Activated naive CD4-positive, alpha-beta T cell treated with anti-CD3 and anti-CD28 coated beads, Interleukin-2, amount 10 ng/mL, durations not matched to agents 7 days and 5 days (primary cell): ENCODE data around the gene PHIP.

Experiments used
- CTCF ChIA-PET: fragments of 350-600 bp; sonication (Branson Sonifier 250); formaldehyde crosslinking; loops from one replicate; lab custom pipeline; 2021; ENCODE audit warnings: antibody characterized with exemption; lab: Charles Lee
- DNase-seq: peaks from one replicate; pipeline ENCODE4 v3.0.0-alpha.2; 2020
- H3K27ac Mint-ChIP-seq: one replicate; pipeline ENCODE4 v1.8.0; 2021; ENCODE audit warnings: mild to moderate bottlenecking, moderate library complexity, mixed read lengths
- H3K27me3 Mint-ChIP-seq: one replicate; pipeline ENCODE4 v1.8.0; 2021; ENCODE audit warnings: mild to moderate bottlenecking, mixed read lengths
- H3K36me3 Mint-ChIP-seq: one replicate; pipeline ENCODE4 v1.8.0; 2021; ENCODE audit warnings: mixed read lengths
- H3K4me1 Mint-ChIP-seq: one replicate; pipeline ENCODE4 v1.8.0; 2021; ENCODE audit warnings: mixed read lengths
- H3K4me3 Mint-ChIP-seq: one replicate; pipeline ENCODE4 v1.8.0; 2021; ENCODE audit warnings: mild to moderate bottlenecking, moderate library complexity, mixed read lengths
- H3K9me3 Mint-ChIP-seq: one replicate; pipeline ENCODE4 v1.8.0; 2021; ENCODE audit warnings: mixed read lengths

The PHIP gene

GRCh38 chr6:79048611-79049010, 29.4 kb downstream of the PHIP start:
- DNase-seq = peak; percentile 20
- CTCF ChIA-PET = interaction anchor here (0.9 kb wide), 1 partner anchor 22 kb away, joined by 3 read pairs; no protein-coding TSS in a partner anchor
- H3K4me1 Mint-ChIP-seq = peaks cover 3% of the 10 kb centered on the region

GRCh38 chr6:79047072-79047471, 31.0 kb downstream of the PHIP start:
- CTCF ChIA-PET = no interaction called here
- Mint-ChIP-seq H3K4me1 (peaks cover 8% of the 10 kb centered on the region), H3K27ac (no peak overlapping the region), H3K4me3 (no peak overlapping the region), H3K9me3 (peaks cover 2% of the 10 kb centered on the region), H3K36me3 (peaks cover 34% of the 10 kb centered on the region), H3K27me3 (no peaks in the 10 kb centered on the region)
- DNase-seq = no peak

More at GRCh38 chr6:79048611-79049010, 29.4 kb downstream of the PHIP start:
- Mint-ChIP-seq H3K36me3 (peaks cover 46% of the 10 kb centered on the region), H3K9me3 (peaks cover 7% of the 10 kb centered on the region), H3K27ac (no peak overlapping the region), H3K27me3 (no peaks in the 10 kb centered on the region), H3K4me3 (no peak overlapping the region)

- no peak overlapping the region for H3K27ac Mint-ChIP-seq
- H3K9me3 Mint-ChIP-seq = no peaks in the 10 kb centered on the region
- CTCF ChIA-PET = no interaction called here
- peaks cover 11% of the 10 kb centered on the region for H3K4me1 Mint-ChIP-seq
- DNase-seq = no peak
- no peak overlapping the region for H3K4me3 Mint-ChIP-seq
- no peaks in the 10 kb centered on the region for H3K27me3 Mint-ChIP-seq
- peaks cover 34% of the 10 kb centered on the region for H3K36me3 Mint-ChIP-seq
Observed at GRCh38 chr6:79045966-79046365, 32.1 kb downstream of the PHIP start.

- no peaks in the 10 kb centered on the region for H3K9me3 Mint-ChIP-seq
- no peak overlapping the region for H3K27ac Mint-ChIP-seq
- H3K4me3 Mint-ChIP-seq = no peak overlapping the region
- DNase-seq = no peak
- CTCF ChIA-PET = no interaction called here
- peaks cover 40% of the 10 kb centered on the region for H3K36me3 Mint-ChIP-seq
- peaks cover 15% of the 10 kb centered on the region for H3K4me1 Mint-ChIP-seq
- no peaks in the 10 kb centered on the region for H3K27me3 Mint-ChIP-seq
Observed at GRCh38 chr6:79042799-79043126, 35.3 kb downstream of the PHIP start.

- Mint-ChIP-seq H3K27me3 (no peaks in the 10 kb centered on the region), H3K4me1 (peaks cover 15% of the 10 kb centered on the region), H3K27ac (no peak overlapping the region), H3K4me3 (no peak overlapping the region), H3K9me3 (no peaks in the 10 kb centered on the region), H3K36me3 (peaks cover 44% of the 10 kb centered on the region)
- DNase-seq = no peak
- CTCF ChIA-PET = interaction anchor here (0.6 kb wide), 1 partner anchor 8 kb away, joined by 3 read pairs; no protein-coding TSS in a partner anchor
Observed at GRCh38 chr6:79042088-79042798, 35.8 kb downstream of the PHIP start.

GRCh38 chr6:79040083-79040482, 38.0 kb downstream of the PHIP start:
- Mint-ChIP-seq H3K9me3 (no peaks in the 10 kb centered on the region), H3K4me3 (no peak overlapping the region), H3K27ac (no peak overlapping the region), H3K27me3 (no peaks in the 10 kb centered on the region), H3K4me1 (peaks cover 13% of the 10 kb centered on the region), H3K36me3 (peaks cover 53% of the 10 kb centered on the region)
- no peak for DNase-seq
- CTCF ChIA-PET = no interaction called here

- peaks cover 11% of the 10 kb centered on the region for H3K4me1 Mint-ChIP-seq
- H3K27ac Mint-ChIP-seq = no peak overlapping the region
- CTCF ChIA-PET = no interaction called here
- H3K9me3 Mint-ChIP-seq = no peaks in the 10 kb centered on the region
- H3K36me3 Mint-ChIP-seq = peaks cover 53% of the 10 kb centered on the region
- no peaks in the 10 kb centered on the region for H3K27me3 Mint-ChIP-seq
- no peak for DNase-seq
- no peak overlapping the region for H3K4me3 Mint-ChIP-seq
Observed at GRCh38 chr6:79038061-79038460, 40.0 kb downstream of the PHIP start.

- peaks cover 52% of the 10 kb centered on the region for H3K36me3 Mint-ChIP-seq
- CTCF ChIA-PET = no interaction called here
- no peak overlapping the region for H3K27ac Mint-ChIP-seq
Observed at GRCh38 chr6:79034865-79035264, 43.2 kb downstream of the PHIP start.

GRCh38 chr6:79033279-79033678, 44.8 kb downstream of the PHIP start:
- peaks cover 47% of the 10 kb centered on the region for H3K36me3 Mint-ChIP-seq
- H3K9me3 Mint-ChIP-seq = no peaks in the 10 kb centered on the region

More at GRCh38 chr6:79034865-79035264, 43.2 kb downstream of the PHIP start:
- DNase-seq = no peak
- Mint-ChIP-seq H3K9me3 (no peaks in the 10 kb centered on the region), H3K4me3 (no peak overlapping the region), H3K27me3 (no peaks in the 10 kb centered on the region), H3K4me1 (peaks cover 9% of the 10 kb centered on the region)

GRCh38 chr6:79031821-79032590, 46.0 kb downstream of the PHIP start:
- DNase-seq = no peak
- H3K36me3 Mint-ChIP-seq = peaks cover 44% of the 10 kb centered on the region
- no peak overlapping the region for H3K4me3 Mint-ChIP-seq
- no peaks in the 10 kb centered on the region for H3K27me3 Mint-ChIP-seq
- H3K4me1 Mint-ChIP-seq = peaks cover 6% of the 10 kb centered on the region
- CTCF ChIA-PET = no interaction called here
- H3K9me3 Mint-ChIP-seq = no peaks in the 10 kb centered on the region
- no peak overlapping the region for H3K27ac Mint-ChIP-seq

More at GRCh38 chr6:79033279-79033678, 44.8 kb downstream of the PHIP start:
- CTCF ChIA-PET = no interaction called here
- DNase-seq = no peak
- H3K4me1 Mint-ChIP-seq = peaks cover 6% of the 10 kb centered on the region
- no peaks in the 10 kb centered on the region for H3K27me3 Mint-ChIP-seq
- no peak overlapping the region for H3K4me3 Mint-ChIP-seq
- H3K27ac Mint-ChIP-seq = no peak overlapping the region

GRCh38 chr6:79030511-79030910, 47.5 kb downstream of the PHIP start:
- Mint-ChIP-seq H3K27ac (no peak overlapping the region), H3K4me3 (no peak overlapping the region), H3K9me3 (no peaks in the 10 kb centered on the region), H3K36me3 (peaks cover 33% of the 10 kb centered on the region), H3K27me3 (no peaks in the 10 kb centered on the region), H3K4me1 (peaks cover 6% of the 10 kb centered on the region)
- CTCF ChIA-PET = no interaction called here
- DNase-seq = no peak

GRCh38 chr6:79030023-79030422, 48.0 kb downstream of the PHIP start:
- Mint-ChIP-seq H3K27me3 (no peaks in the 10 kb centered on the region), H3K36me3 (peaks cover 31% of the 10 kb centered on the region), H3K4me1 (peaks cover 6% of the 10 kb centered on the region), H3K4me3 (no peak overlapping the region), H3K9me3 (no peaks in the 10 kb centered on the region), H3K27ac (no peak overlapping the region)
- DNase-seq = no peak
- CTCF ChIA-PET = no interaction called here

- Mint-ChIP-seq H3K9me3 (no peaks in the 10 kb centered on the region), H3K4me3 (no peak overlapping the region), H3K27ac (no peak overlapping the region), H3K4me1 (peaks cover 4% of the 10 kb centered on the region), H3K27me3 (no peaks in the 10 kb centered on the region), H3K36me3 (peaks cover 25% of the 10 kb centered on the region)
- DNase-seq = no peak
- CTCF ChIA-PET = interaction anchor here (1.1 kb wide), 1 partner anchor 21 kb away, joined by 4 read pairs; no protein-coding TSS in a partner anchor
Observed at GRCh38 chr6:79028641-79029314, 49.3 kb downstream of the PHIP start.

- CTCF ChIA-PET = no interaction called here
- H3K4me3 Mint-ChIP-seq = no peak overlapping the region
- no peaks in the 10 kb centered on the region for H3K27me3 Mint-ChIP-seq
- no peaks in the 10 kb centered on the region for H3K9me3 Mint-ChIP-seq
- peaks cover 32% of the 10 kb centered on the region for H3K36me3 Mint-ChIP-seq
- H3K27ac Mint-ChIP-seq = no peak overlapping the region
- no peaks in the 10 kb centered on the region for H3K4me1 Mint-ChIP-seq
- no peak for DNase-seq
Observed at GRCh38 chr6:79011940-79012339, 66.1 kb downstream of the PHIP start.
